Measurements from ENCODE around the gene ARID5B.

Gene ARID5B

GRCh38 chr10:62037166-62037831, 135.8 kb downstream of the ARID5B start:
- DNase-seq: peak; percentile 30

DNA sequence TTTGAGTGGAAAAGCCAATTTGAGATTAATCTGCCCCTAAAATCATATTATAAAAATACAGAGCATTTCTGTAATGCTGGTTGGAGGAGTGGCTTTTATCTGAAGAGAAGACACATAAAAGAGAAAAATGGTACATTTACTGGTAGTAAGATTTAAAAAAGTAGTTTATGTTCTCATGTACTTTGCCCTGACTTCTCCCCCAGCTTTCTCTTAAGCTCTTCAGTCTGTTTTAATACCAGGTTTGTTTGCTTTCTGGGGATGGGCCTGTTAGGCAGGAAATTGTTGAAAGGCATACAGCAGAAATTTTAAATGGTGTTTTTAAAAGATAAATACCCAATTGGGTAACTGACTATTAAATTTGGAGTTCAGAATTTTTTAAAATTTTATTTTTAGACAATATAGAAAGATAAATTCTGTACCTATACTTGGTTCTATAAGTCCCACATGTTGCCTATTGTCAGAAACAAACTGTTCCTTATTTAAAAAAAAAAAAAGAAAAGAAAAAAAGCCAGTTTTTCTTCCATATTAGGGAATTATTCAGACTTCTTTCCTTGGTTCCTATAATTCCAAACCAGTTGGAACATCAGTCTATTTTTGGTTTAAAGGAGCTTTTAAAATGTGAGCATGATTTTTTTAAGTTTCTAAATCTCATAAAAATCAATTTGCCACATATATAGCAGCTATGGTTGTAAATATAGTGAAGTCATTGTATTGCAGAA, 136.6 kb downstream of the ARID5B start:
- peak; percentile 29 for DNase-seq

GRCh38 chr10:62038609-62039190, 137.2 kb downstream of the ARID5B start:
- DNase-seq: peak; percentile 74

- no peak for DNase-seq
Measured at GRCh38 chr10:62039954-62040353, 138.5 kb downstream of the ARID5B start.

GRCh38 chr10:62040881-62041280, 139.4 kb downstream of the ARID5B start:
- no peak for DNase-seq

DNA sequence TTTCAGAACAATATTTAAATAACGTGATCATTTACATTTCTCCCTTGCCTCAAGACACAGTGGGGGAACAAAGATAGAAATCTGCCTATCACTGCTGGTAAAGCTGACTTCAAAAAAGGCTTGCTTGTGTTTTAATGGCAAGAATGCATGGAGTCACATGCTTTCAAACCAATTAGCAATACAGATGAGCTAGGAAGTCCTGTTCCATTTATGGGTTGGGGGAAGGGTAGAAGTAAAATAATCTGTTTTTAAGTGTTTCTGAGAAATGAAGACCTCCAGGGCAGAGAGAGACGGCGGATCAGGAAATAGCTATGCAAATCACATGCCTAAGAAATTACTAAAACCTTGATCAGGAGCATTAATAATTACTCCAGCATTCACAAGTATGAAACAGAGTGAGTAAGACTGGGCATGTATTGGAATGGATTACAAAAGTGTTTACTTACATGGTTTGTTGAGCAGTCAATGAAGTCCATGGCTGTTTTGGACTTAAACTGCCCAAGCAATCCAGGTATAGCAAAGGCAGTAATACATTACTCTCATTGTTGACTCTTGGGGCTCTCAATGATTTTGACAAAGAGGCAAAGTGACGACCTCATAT, 142.0 kb downstream of the ARID5B start:
- DNase-seq: no peak

DNA sequence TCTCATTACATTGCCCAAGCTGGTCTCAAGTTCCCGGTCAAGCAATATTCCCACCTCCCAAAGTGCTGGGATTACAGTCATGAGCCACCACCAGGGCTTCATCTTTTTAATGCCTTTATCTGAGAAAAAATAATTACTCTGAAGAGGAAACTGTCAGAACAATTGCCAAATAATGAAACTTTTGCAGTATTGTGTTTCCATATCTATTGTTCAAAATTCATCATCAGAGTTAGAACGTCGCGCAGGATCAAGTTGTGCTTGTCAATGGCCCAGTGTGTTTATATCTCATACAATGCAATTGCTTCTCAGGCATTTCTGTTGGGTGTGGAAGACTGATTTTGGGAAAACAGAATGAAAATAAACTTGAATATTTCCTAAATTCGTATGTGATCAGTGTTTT, 143.1 kb downstream of the ARID5B start:
- DNase-seq: no peak

DNA sequence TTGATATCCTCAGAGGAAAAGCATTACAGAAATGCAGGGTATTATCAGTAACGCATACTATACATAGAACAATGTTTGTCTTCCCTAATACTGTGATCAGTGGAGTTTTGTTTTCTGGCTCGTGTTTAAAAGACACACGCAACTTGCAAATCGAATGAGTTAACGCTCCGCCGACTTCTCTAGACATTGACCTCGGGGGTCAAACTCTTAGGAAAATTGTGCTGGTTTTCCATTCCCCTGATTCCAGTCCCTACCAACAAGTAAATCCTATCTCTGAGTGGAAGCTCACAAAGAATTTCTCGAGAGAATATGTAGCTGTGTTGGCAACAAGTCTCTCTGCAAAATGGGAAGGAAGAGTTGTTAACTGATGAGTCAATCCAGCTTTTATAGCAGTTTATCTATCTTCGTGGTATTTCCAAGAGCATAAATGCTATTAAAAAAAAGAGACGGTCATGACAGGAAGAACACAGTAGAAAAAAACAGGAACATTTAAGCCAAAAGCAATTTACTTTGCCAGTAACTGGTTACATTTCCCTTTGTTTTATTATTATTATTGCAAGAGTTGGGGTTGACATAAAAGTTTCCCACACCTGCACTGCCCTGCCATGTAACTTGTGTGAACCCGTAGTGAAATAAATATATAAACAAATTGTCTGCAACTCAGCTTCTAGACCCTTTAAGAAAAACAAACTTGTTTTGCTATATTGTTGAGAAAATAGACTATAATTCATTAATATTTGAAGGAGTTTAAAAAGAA, 144.4 kb downstream of the ARID5B start:
- no peak for DNase-seq

- no peak for DNase-seq
Measured at GRCh38 chr10:62046522-62047227, 145.2 kb downstream of the ARID5B start.

GRCh38 chr10:62047228-62047892, 145.9 kb downstream of the ARID5B start:
- DNase-seq: no peak

- no peak for DNase-seq
Measured at GRCh38 chr10:62047960-62048383, 146.5 kb downstream of the ARID5B start.

DNA sequence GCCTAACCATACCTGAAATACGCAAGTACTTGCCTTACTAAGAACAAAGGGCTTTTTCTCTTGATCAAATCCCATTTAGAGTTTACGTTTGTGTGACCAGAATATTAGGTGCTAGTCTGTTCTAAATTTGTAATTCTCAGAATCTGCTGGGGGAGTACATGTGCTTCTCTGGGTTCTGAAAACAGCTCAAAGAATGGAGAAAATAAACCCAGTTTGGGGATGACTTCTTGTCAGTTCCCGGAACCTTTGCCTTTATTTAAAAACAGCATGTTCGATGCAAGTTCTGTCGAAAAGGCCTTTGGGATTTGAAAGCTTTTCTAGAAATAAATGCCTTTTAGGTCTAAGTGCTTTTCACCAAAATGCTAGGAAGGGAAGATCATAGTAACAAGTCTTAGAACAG, 147.0 kb downstream of the ARID5B start:
- DNase-seq: no peak

DNA sequence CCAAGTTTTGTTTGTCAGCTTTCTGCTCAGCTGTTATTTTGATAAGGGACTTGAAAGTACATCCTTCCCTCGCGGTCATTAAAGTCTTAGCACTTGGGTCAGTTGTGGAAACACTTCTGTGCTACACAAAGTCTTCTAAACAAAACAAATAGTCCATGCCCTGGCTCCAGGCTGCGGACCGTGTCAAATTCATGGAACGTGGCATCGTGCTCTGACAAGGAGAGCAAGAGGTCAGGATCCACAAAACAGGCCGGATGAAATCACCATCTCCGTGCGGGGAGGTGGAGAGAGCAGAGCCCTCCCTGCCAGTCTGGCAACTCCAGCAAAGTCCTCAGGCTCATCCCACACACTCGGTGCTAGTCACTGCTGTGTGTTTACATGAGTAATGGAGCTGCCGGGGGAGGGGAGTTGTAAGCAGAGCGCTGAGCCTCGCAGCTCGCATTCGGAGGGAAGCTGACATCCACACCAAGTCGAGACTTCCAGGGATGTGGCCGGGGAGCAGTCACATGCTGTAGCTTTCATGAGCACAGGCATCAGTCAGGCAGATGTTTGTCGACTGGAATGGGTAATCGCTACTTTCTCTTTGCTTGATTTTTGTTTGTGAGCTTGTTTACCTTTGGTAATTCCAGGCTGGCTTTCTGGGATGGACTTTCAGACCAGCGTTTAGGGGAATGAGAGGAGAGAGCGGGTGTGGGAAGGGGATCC, 147.6 kb downstream of the ARID5B start:
- DNase-seq: peak; percentile 68

GRCh38 chr10:62049624-62050345, 148.3 kb downstream of the ARID5B start:
- no peak for DNase-seq

DNA sequence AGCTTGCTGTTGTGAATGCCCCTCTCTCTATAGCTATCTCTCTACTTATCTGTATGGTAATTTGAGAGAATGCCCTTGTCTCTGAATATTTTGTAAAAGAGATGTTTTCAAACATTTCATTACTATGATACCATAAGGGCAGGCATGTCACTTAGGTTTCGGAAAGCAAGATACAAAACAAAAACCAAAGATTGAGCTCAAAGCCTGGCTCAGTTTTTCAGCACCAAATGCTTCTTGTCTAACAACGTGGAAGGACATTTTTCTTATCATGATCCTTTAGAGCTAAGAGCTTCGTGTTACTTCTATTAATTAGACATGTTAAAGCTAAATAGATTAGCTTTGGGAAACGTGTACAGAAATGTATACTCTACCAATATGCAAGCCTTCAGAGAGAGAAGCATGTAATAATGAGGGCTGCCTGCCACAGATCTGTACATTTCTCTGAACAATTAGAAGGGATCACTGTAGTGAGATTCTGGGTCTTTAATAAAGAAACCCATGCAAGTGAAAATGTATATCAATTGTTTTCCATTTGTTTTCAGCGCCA, 148.9 kb downstream of the ARID5B start:
- no peak for DNase-seq

DNA sequence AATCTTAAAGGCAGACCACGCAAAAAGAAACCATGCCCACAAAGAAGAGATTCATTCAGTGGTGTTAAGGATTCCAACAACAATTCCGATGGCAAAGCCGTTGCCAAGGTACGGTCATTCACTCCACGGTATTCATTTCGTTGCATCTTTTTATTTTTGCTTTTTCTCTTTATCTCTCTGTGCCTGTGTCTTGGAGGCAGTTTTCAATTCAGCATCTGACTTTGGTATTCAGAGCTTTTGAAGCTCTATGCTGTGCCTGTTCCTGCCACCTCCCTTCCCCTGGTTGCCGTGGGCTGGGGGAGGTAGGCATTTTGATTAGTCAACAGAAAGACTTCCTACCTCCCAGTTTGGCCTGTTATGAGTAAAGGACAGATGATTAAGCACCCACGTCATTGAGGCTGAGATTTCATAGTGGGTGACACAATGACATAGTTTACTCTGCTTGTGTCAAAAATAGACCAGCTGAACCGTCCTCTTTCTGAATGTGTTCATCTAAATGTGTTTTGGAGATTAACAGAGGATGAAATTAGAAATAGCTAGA, 149.5 kb downstream of the ARID5B start:
- DNase-seq: no peak

GRCh38 chr10:62052276-62052675, 150.8 kb downstream of the ARID5B start:
- no peak for DNase-seq

- no peak for DNase-seq
Measured at GRCh38 chr10:62053860-62054259, 152.4 kb downstream of the ARID5B start.

DNA sequence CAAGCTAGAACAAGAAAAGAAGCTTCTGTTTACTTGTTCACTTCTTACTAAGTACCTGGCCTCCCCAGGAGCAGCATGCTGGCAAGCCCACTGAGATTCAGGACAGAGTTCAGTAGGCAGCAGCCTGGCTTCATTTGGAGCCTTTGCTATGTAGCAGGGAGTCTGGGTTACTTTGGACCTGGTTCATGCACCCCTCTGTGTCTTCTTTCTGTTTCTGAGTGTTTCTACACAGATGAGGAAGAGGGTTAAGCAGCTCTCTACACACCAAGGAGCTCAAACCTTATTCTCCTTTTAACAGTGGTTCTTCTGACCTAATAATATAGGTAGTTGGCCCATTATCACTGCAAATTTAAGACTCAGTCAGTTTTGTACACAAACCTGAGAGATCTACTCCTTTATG, 152.9 kb downstream of the ARID5B start:
- no peak for DNase-seq

- no peak for DNase-seq
Measured at GRCh38 chr10:62054830-62055229, 153.3 kb downstream of the ARID5B start.

Data from COR-L47 (cell line).